D341Med (cell line): ENCODE results near the gene CDK5RAP1.

Experiments
- DNase-seq: peaks from one replicate; pipeline ENCODE4 v3.0.0; 2012; ENCODE audit warnings: low spot score

Gene CDK5RAP1

DNA sequence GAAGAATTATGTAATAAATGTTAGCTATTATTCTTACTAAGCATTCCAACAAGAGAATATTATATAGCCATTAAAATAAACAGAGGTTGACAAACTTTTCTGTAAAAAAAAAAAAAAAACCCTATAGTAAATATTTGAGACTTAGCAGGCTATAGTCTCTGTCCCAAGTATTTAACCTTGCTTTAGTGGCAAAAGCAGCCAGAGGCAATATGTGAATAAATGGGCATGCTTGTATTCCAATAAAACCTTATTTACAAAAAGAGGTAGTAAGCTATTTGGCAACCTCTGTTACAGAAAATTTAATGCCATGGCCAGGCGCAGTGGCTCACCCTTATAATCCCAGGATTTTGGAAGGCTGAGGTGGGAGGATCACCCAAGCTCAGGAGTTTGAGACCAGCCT lies 14.6 kb downstream of the CDK5RAP1 start:
- no peak for DNase-seq

DNA sequence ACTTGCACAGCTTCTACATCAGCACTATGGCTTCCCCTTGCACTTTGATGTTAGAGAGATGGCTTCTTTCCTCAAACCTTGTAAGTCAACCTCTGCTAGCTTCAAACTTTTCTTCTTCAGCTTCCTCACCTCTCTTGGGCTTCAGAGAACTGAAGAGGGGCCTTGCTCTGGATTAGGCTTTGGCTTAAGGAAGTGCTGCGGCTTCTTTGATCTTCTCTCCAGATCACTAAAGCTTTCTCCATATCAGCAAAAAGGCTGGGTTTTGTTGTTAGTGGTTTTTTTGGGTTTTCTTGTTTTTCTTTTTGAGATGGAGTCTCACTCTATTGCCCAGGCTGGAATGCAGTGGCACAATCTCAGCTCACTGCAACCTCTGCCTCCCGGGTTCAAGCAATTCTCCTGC lies 24.0 kb downstream of the CDK5RAP1 start:
- DNase-seq: no peak

DNA sequence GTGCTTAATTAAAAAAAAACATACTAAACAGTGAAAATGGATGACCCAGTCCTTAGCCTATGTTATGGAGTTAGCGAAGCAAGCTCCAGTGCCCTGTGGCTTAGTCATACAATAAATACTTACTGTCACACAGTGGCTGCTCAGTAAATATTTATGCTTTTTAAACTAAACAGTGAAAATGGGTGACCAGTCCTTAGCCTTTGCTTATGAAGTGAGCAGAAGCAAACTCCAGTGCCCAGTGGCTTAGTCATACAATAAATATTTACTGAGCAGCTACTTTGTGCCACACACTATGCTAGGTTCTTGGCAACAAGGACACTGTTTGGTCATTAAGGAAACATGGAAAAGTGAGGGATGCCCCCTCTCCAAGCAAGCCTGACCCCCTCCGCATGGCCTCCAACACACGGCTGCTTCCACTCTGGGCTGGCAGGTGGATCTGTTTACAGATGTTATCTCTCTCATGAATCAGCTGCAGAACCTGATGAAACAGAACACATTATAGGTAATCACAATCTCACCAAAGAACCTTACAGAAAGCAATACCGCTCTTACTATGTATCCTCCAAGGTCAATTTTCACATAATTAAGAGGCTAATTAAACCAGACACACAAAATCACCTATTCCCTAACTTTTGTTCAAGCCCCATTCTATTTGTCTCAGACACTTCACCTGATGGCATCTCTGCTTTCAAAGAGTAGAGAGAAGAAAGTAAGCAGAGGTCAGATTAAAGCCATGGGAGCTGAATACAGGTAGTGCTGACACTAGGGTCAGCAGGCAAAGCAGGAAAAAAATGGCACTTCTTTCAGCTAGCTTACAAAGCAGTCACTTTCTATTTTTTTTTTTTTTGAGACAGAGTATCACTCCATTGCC lies 27.3 kb downstream of the CDK5RAP1 start:
- no peak for DNase-seq

DNA sequence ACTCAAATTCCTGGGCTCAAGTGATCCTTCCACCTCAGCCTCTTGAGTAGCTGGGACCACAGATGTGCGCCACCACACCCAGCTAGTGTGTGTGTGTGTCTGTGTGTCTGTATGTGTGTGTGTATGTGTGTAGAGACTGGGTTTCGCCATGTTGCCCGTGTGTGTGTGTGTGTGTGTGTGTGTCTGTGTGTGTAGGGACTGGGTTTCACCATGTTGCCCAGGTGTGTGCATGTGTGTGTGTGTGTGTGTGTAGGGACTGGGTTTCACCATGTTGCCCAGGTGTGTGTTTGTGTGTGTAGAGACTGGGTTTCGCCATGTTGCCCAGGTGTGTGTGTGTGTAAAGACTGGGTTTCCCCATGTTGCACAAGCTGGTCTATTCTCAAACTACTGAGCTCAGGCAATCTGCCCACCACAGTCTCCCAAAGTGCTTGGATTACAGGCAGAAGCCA lies 28.3 kb downstream of the CDK5RAP1 start:
- no peak for DNase-seq

DNA sequence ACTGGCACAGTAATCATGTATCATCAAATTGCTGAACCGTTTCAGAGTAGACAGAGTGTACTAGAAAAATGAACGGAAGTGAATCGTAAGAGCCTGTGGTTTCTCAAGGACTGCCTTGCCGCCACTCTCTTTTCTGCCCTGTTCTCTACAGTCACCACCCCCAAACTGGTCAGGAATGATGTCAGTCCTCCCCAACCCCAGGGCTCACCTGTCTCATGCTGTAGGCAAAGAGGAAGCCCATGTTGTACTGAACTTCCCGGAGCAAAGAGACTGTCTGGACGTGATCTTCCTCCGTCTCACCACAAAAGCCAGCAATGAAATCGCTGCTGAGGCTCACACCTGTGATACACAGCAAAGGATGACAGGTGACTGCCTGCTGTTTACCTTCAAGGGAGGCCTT lies 31.0 kb downstream of the CDK5RAP1 start:
- no peak for DNase-seq

DNA sequence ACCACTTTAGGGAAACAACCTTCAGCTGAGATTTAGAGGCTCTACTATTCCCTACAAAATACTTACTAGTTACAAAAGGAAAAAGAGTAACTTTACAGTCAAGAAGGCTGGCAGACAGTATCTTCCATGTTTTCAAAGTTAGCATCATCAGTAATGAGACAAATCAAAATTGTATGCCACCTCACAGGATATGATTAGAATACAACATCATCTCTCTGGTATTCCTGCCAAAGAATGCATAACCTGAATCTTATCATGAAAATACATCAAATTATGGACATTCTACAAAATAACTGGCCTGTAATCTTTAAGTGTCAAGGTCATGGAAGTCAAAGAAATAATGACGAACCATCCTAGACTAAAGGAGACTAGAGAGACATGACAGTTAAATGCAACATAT lies 38.4 kb downstream of the CDK5RAP1 start:
- no peak for DNase-seq

DNA sequence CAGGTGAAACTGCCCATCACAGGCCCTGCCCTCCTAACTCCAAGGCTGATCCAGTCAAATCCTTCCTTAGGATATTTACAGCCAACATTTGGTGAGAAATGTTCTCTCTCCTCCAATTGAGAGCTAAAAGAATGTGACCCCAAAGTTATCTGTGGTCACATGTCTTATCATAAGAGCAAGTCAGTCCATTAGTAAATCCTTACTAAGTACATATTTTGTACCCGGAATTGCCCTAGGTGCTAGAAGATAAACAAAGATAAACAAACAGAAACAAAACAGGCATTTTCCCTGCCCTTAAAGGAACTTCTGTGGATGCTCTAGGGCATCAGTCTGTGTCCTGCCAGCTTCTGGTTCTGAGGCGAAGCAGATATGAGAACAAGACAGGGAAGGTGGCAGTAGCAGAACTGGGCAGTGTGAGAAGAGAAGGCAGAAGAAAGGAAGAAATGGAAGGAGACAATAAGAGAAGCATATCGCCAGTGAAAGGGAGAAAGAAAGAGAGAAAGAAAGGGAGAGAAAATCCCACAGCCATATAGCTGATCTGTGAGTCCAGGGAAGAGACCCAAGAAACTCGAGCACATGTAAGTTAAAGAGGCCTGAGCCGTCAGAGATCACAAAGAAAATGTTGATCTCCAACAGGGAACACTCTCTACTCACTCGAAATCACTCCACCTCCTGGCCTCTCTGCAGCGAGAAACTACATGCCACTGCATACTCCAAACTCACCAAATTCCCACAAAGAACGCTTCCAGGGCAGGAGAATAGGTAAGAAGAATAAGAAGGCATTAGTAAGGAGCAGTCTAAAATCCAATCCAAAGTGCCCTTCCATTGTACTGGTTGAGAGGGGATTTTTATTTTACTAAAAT lies 41.7 kb downstream of the CDK5RAP1 start:
- no peak for DNase-seq

DNA sequence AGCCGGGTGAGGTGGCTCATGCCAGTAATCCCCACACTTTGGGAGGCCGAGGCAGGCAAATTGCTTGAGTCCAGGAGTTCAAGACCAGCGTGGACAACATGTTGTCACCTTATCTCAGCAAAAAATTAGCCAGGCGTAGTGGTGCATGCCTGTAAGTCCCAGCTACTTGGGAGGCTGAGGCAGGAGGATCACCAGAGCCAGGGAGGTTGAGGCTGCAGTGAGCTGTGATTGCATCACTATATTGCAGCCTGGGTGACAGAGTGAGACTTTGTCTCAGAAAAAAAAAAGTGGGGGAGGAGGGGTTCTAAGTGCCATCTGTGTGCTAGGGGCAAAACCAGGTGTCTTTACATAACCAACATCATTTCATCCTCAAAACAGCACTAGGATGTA lies 48.3 kb downstream of the CDK5RAP1 start:
- DNase-seq: no peak

DNA sequence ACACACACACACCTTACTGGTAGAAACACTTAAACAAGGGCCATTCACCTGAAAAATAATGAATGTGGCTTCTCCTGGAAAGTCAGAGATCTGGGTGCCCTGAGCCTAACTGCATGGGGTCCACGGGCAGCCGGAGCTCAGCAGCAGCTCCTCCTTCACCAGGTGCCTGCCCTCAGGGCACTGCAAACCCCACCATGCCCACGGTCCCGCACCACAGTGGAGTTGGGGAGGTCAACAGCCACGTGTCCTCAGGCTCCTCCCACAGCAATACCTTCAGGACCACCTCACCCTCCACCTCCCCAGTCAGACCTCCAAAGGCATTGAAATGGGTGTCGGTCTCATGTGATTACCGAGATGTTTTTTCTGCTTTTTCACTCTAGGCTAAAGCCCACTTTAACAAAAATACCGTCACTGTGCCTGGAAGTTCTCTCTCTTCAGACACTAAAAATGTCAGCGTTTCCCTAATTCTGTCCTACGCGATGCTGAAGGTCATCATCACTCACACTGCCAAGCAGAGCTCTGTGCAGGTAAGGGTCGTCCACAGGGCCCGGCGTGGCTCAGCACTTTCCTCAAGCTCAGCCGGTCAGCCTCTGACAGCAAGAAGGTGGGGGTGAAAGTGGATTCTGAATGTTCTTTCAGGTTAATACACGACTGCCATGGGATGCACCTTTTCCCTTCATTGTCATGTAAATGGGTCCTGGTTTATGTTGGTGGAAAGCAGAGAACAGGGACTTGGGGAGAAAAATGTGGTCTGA lies 48.9 kb downstream of the CDK5RAP1 start:
- DNase-seq: no peak

DNA sequence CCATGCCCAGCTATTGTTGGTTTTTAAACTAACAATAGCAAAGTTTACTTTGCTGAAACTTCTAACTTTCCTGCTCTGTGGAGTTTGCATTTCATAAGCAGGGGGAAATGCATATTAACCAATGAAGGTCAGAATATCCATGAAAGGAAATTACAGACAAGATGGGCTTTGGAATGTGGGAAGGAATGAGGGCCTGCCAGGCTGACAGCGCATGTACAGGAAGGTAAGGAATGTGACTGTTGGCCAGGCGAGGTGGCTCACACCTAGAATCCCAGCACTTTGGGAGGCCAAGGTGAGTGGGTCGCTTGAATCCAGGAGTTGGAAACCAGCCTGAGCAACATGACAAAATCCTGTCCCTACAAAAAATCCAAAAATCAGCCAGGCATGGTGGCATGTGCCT lies 49.6 kb downstream of the CDK5RAP1 start:
- DNase-seq: no peak

DNA sequence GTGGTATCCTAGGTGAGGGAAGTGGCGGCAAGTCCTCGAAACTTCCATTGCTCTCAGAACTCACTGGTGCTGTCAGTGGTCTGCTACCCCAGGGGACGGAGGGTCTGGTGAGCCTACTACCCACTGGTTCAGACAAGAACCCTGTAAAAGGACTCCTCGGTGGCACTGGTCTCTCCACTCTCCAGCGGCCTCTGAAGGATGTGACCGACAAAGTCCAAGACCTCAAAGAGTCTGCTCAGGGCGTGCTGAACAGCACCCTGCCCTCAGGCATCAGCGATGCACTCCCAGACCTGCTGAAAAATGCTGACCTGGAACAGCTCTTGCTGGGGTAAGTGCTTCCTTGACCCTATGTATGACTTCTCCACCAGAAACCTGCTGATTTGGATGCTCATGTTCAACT lies 51.8 kb downstream of the CDK5RAP1 start:
- DNase-seq: no peak

DNA sequence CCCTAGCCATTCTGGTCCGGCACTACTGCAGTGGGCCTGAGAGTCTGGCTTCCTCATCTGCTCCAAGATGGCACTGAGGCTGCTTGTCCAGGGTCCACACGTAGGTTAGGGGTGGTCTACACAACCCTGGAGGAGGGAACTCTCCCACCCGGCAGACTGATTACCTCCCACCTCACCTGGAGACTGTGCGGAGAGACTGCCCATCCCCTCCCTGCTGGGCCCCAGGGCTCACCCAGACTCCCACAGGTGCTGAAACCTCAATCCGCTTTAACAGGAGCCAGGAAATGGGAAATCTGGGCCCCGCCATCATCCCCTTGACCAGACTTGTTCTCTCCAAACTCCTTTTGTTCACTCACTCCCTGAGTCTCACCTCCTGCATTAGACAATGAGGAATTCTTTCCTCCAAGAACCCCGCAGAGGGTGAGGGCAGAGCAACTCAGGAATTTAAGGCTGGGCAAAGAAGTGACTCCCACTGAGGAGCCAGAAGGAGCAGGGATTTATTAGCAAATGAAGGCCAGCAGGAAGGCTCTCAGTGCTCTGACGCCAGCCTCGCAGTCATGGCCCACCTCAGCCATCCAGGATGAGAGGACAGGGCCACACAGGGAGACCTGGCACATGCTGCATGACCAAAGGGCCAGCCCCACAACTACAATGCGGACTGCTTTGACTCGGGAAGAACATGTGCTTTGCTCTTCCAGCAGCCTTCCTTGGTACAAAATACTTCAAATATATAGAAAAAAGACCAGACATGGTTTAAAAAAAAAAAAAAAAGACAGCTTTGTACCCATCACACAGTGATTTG lies 53.0 kb downstream of the CDK5RAP1 start:
- no peak for DNase-seq

DNA sequence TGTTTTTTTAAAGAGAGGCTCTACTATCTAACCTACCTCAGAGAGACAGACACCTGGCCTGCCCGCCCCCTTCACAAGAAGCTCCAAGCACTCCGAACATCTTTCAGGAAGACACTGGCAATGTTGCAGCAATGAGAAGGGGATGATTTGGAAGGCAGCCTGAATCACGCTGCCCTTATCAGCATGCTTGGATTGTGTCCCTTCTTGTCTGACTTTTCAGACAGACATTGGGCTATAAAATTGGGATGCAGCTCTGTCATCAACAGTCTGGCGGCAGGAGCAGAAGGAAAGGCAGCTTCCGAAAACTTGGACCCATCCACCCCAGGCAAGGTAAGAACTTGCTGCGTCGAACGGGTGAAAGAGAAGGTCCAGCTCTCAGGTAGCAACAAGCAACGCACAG lies 56.0 kb downstream of the CDK5RAP1 start:
- DNase-seq: no peak

DNA sequence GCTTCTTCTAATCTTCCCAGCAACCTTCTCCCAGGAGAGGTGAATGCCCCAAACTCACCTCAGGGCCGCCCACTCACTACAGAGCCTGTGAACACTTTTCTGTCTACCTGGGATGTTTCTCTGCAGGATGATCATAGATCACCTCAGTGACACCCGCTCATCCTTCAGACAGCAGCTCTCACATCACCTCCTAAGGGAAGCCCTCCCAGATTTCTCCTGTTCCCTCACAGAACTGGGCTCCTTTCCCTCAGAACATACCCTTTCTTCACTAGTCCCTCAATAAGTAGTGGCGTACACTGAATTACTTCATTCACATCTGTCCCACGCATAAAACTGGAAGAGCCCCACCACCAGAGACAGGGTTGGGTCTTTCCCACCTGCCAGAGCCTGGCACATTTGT lies 57.8 kb downstream of the CDK5RAP1 start:
- no peak for DNase-seq

DNA sequence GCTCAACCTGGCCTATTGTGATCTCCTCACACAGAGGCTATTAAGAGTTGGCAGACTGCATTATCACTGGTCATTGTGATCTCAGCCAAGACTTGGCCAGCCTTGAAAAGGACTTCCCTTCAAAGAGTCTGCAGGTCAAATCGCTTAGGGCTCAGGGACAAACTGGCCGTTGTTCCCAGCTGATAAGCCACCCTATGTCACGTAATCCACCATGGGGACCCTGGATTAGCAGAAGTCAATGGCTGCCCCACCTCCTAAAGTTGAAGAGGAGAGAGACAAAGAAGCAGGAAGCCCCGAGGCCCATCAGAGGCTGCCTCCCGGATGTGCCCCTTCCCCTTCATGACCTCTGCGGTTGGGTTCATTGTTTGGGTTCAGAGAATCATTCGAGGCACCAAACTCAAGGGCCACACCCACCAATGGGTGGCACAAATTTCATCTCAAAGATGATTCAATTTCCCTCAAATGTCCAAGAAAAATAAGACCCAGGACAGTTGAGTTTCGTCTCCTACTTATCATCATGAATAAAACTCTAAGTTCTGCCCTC lies 61.7 kb downstream of the CDK5RAP1 start:
- DNase-seq: no peak

DNA sequence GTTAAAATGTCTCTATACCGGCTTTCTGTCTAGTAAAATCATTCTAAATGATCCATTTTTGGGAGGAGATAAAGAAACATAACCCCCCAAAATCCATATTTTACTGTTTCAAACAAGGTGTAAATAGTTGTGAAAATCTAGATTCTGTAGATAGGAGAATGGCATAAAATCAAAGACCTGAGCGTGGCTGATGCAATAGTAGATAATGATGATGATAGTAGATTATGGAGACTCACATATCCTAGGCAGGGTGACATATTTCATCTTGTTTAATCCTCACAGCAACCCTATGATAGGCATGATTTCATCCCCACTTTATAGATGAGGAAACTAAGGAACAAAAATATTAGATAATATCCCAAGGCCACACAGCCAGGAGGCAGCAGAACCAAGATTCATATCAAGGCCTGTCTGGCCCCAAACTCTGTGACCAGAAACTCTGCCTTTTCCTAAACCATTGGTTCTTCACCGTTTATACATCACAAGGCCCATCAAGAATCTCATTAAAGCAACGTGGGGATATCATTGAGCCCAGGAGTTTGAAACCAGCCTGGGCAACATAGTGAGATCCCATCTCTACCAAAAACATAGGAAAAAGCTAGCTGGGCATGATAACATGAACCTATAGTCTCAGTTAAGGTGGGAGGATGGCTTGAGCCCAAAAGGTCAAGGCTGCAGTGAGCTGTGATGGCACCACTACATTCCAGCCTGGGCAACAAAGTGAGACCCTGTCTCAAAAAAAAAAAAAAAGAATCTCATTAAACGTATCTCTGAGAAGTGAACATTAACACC lies 62.7 kb downstream of the CDK5RAP1 start:
- no peak for DNase-seq

DNA sequence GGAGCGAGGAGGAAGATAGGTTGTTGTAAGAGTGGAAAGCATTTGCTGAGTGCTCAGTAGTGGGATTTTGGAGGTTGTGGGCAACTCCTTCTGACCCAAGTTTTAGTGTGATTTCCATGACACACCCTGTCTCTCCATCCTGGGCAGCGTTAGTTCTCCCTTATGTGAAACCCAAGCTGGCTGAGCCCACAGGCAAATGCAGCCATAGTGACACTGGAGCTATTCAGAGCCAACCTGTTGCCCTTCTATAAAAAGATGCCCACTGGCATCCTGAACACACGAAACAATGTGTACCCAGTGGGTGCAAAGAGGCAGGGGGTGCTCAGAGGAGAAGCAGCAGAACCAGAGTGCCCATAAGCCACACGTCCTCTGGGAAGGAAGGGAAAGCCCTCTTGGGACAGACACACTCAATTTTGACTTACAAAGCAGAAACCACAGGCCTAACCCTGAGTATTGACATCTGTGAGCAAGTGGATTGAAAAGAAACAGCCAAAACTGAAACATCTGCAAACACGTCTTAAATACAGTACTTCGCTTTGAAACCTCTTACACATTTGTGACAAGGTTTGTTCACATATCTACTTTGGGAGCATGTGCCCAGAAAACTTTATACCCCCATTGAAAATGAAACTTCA lies 63.7 kb downstream of the CDK5RAP1 start:
- DNase-seq: no peak

DNA sequence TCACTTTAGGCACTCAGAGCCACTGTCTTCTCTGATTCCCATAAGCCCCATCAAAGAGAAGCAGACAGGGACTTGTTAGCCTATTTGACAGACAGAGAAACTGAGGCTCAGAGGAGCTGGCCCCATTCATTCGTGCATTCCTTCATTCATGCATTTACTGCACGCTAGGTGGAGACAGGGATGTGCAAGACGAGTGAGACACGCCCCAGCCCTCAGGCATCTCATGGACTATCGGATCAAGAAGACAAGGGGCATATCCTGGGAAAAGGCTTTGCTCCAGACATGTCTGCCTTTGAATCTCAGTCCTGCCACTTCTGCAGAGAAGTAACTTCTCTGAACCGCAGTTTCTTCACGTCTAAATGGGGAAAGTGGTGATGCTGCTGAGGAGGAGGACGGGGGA lies 64.2 kb downstream of the CDK5RAP1 start:
- DNase-seq: no peak

DNA sequence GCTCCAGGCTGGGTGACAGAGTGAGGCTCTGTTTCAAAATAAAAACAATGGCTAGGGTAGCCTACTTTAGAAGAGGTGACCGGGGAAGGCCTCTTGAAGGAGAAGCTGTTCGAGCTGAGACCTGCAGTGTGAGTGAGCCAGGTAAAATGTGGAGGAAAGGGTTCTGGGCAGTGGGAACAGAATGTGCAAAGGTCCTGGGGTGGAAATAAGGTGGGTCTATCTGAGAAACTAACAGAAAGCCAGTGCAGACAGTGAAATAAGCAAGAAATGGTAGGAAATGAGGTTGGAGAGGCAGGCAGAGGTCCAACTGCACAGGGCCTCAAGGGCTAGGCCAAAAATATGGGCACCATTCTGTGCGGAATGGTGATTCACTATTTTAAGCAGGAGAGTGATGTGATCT lies 64.9 kb downstream of the CDK5RAP1 start:
- no peak for DNase-seq

DNA sequence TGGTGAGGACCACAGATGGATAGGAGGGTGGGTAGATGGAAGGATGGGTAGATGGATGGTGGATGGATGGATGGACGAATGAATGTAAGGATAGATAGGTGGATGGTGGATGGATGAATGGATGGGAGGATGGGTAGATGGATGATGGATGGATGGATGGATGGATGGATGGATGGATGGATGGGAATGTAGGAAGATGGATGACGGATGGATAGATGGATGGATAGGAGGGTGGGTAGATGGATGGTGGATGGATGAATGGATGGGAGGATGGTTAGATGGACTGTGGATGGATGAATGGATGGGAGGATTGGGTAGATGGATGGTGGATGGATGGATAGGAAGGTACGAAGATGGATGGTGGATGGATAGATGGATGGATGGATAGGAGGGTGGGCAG lies 67.2 kb downstream of the CDK5RAP1 start:
- no peak for DNase-seq
